Esophagus squamous epithelium (tissue), 5 donors: Measurements from ENCODE around the gene CDKN2B. TPM values are rescaled to one million over a fixed set of nuclear protein-coding genes. Genes with fewer than 3 reads are reported as not detected.

Source experiments
- DNase-seq: peaks from one replicate; lab custom pipeline; 2025; lab: John Stamatoyannopoulos, UW
- H3K27ac ChIP-seq, 4 donors: fragments of 200-600 bp; sonication (generic); one replicate each; pipeline ENCODE4 v1.5.1; 2016 to 2019; ENCODE audit warnings: mild to moderate bottlenecking in 1 of 4
- H3K27me3 ChIP-seq, 4 donors: fragments of 200-600 bp; sonication (generic); 1 replicate in 3 of 4; 2 replicates in 1 of 4; pipeline versions ENCODE4 v1.5.1 to v1.6.0; 2017 to 2021; ENCODE audit warnings: antibody characterized with exemption in 1 of 4
- H3K36me3 ChIP-seq, 3 donors: fragments of 200-600 bp; sonication (generic); one replicate each; pipeline ENCODE4 v1.5.1; 2016 to 2019
- H3K4me1 ChIP-seq, 3 donors: fragments of 200-600 bp; sonication (generic); one replicate each; pipeline ENCODE4 v1.5.1; 2017 to 2019
- H3K4me3 ChIP-seq, 4 donors: fragments of 200-600 bp; sonication (generic); 1 replicate in 3 of 4; 2 replicates in 1 of 4; pipeline ENCODE4 v1.5.1; 2016 to 2019; ENCODE audit warnings: mild to moderate bottlenecking in 2 of 4, moderate library complexity in 1 of 4
- H3K9me3 ChIP-seq, 3 donors: fragments of 200-600 bp; sonication (generic); one replicate each; pipeline ENCODE4 v1.5.1; 2016 to 2019
- CTCF ChIP-seq, 6 experiments: fragments of 450-650 bp in 4 of 6; fragments of 200-600 bp in 2 of 6; sonication (generic) in 2 of 6; IDR thresholded peaks; one replicate each; pipeline ENCODE4 v1.5.1; 2016 to 2019; ENCODE audit warnings: antibody characterized with exemption in 6 of 6, mild to moderate bottlenecking in 4 of 6, moderate library complexity in 4 of 6
- POLR2A ChIP-seq, 4 donors: fragments of 450-650 bp; IDR thresholded peaks; one replicate each; pipeline ENCODE4 v1.6.1; 2017; ENCODE audit warnings: antibody characterized with exemption in 4 of 4, mild to moderate bottlenecking in 4 of 4, moderate library complexity in 3 of 4
- WGBS, 2 donors: methylation state at CpG; one replicate each; pipeline ENCODE4 v1.1.5; 2018; 5-methylcytosine and 5-hydroxymethylcytosine counted together
- intact Hi-C: fragments of 100-400 bp; cut with DNase I; formaldehyde crosslinking; loops from one replicate; pipeline ENCODE4 v1.15.0; 2022
- total RNA-seq, 4 donors: library from RNA; depleted of rRNA; stranded (reverse); fragments of >200 nt; gene quantifications; one replicate each; pipeline ENCODE4 v1.1.0, GENCODE V29; 2016
- donor health status: DM: yes; HTN: yes; CAD: no.

Gene CDKN2B
- total RNA-seq, 4 donors from 2014 or later = 41.6 to 150 (median 87.6) TPM

DNA sequence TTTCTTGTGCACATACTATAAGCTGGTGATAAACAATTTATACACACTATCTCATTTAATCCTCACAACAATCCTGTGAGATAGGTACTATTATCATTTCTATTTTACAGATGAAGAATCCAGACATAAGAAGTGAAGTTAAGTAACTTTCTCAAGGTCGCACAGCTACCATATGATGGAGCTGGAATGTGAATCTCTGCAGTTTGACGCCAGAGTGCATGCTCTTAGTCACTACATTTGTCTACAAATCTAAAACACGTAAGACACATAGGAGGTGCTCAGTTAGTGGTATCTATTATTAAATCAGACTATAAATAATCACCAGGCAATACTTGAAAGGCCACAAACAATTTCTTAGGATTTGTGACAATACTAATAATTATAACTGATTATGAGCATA, 45.0 kb upstream of the CDKN2B start:
- TF ChIP-seq POLR2A (IDR thresholded peaks at IDR 0.05) (no peak), CTCF (IDR thresholded peaks at IDR 0.05) (no peak)
- 94 to 96% methylated on average over 3 of the region's 3 CpGs for WGBS, 2 donors
- Histone ChIP-seq H3K27ac (no peak overlapping the region), H3K4me3 (no peak overlapping the region), H3K4me1 (peaks cover 8 to 29% (median 11%) of the 10 kb centered on the region in 3 donors), H3K9me3 (no peaks in the 10 kb centered on the region), H3K36me3 (no peaks in the 10 kb centered on the region), H3K27me3 (no peaks in the 10 kb centered on the region)
- DNase-seq = no peak
- intact Hi-C loops = no loop called here

- Histone ChIP-seq H3K4me3 (no peak overlapping the region), H3K9me3 (no peaks in the 10 kb centered on the region), H3K4me1 (peaks cover 8 to 29% (median 11%) of the 10 kb centered on the region in 3 donors), H3K27me3 (no peaks in the 10 kb centered on the region), H3K36me3 (no peaks in the 10 kb centered on the region), H3K27ac (peak overlapping the region in 1 of 4 donors; percentile 10)
- intact Hi-C loops = no loop called here
- 36 to 45% methylated on average over 2 of the region's 2 CpGs for WGBS, 2 donors
- no peak for DNase-seq
- TF ChIP-seq POLR2A (IDR thresholded peaks at IDR 0.05) (no peak), CTCF (IDR thresholded peaks at IDR 0.05) (no peak)
These were observed 44.1 kb upstream of the CDKN2B start for GRCh38 chr9:22053178-22053577.

DNA sequence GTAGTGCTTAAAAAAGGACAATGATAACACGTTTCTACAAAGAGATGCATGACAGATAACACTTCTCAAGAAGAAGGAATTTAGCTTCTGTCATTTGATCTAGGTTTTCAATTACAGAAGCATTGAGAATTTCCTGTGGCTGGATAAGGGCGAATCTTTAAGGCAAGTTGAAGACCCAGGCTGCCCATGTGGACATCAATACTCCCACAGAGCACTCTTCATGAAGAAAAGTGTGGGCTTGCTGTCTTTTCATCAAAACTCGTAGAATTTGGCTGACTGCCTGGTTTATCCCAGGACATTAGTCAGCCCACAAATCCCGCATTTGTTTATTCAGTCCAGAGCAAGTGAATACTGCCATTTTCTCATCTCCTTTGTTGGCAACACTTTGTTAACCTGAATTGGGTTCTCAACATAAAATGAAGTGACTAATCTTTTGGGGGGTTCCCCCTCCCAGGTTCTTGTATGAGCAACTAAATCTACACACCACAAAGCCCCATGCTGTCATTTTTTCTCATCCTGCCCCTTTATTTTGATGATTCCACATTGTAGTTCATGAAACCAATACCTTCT, 43.4 kb upstream of the CDKN2B start:
- Histone ChIP-seq H3K4me1 (peaks cover 8 to 29% (median 11%) of the 10 kb centered on the region in 3 donors), H3K4me3 (no peak overlapping the region), H3K27me3 (no peaks in the 10 kb centered on the region), H3K27ac (peak overlapping the region in 1 of 4 donors; percentile 10), H3K9me3 (no peaks in the 10 kb centered on the region), H3K36me3 (no peaks in the 10 kb centered on the region)
- WGBS, 2 donors = 28 to 32% methylated on average over 4 of the region's 4 CpGs
- no peak for TF ChIP-seq CTCF (IDR thresholded peaks at IDR 0.05)
- TF ChIP-seq POLR2A (IDR thresholded peaks at IDR 0.05) = no peak
- intact Hi-C loops = no loop called here
- no peak for DNase-seq

GRCh38 chr9:22050924-22051323, 41.8 kb upstream of the CDKN2B start:
- no peaks in the 10 kb centered on the region for H3K9me3 ChIP-seq
- no peak for DNase-seq
- no peak for TF ChIP-seq CTCF (IDR thresholded peaks at IDR 0.05)
- TF ChIP-seq POLR2A (IDR thresholded peaks at IDR 0.05) = no peak
- intact Hi-C loops = no loop called here
- H3K4me3 ChIP-seq = no peak overlapping the region
- whole genome bisulfite sequencing, 2 donors = 72 to 75% methylated on average over 4 of the region's 4 CpGs
- no peaks in the 10 kb centered on the region for H3K36me3 ChIP-seq
- no peak overlapping the region for H3K27ac ChIP-seq
- no peaks in the 10 kb centered on the region for H3K27me3 ChIP-seq
- peaks cover 8 to 29% (median 11%) of the 10 kb centered on the region in 3 donors for H3K4me1 ChIP-seq

- no peaks in the 10 kb centered on the region for H3K9me3 ChIP-seq
- TF ChIP-seq CTCF (IDR thresholded peaks at IDR 0.05) = no peak
- no peak for TF ChIP-seq POLR2A (IDR thresholded peaks at IDR 0.05)
- H3K36me3 ChIP-seq = no peaks in the 10 kb centered on the region
- no peak for DNase-seq
- H3K27me3 ChIP-seq = no peaks in the 10 kb centered on the region
- no peak overlapping the region for H3K27ac ChIP-seq
- WGBS, 2 donors = 89 to 100% methylated on average over 1 of the region's 1 CpG
- no peak overlapping the region for H3K4me3 ChIP-seq
- intact Hi-C loops = no loop called here
- peaks cover 8 to 32% (median 11%) of the 10 kb centered on the region in 3 donors for H3K4me1 ChIP-seq
These were observed 40.3 kb upstream of the CDKN2B start for GRCh38 chr9:22049411-22049810.
